GM23248 (cell line): Measurements from ENCODE around the gene EIF2S3. TPM values are rescaled to one million over a fixed set of nuclear protein-coding genes. Genes with fewer than 3 reads are reported as not detected.

Experiments used
- DNase-seq: peaks from one replicate; pipeline ENCODE4 v3.0.0-alpha.2; 2015
- H2AFZ ChIP-seq: fragments of 200-600 bp; sonication (generic); 2 replicates; pipeline ENCODE4 v1.6.1; 2016; ENCODE audit warnings: antibody characterized with exemption
- H3F3A ChIP-seq: fragments of 200-600 bp; sonication (generic); 2 replicates; pipeline ENCODE4 v1.6.1; 2016; ENCODE audit warnings: mild to moderate bottlenecking, antibody characterized with exemption, mixed run types; ENCODE audit not compliant: insufficient read depth
- H3K27ac ChIP-seq: fragments of 200-600 bp; sonication (generic); 2 replicates; pipeline ENCODE4 v1.5.1; 2016; ENCODE audit warnings: mild to moderate bottlenecking
- H3K27me3 ChIP-seq: fragments of 200-600 bp; sonication (generic); replicated peaks from 2 replicates; pipeline ENCODE4 v1.6.1; 2016; ENCODE audit warnings: mild to moderate bottlenecking; ENCODE audit not compliant: insufficient read depth
- H3K36me3 ChIP-seq: fragments of 200-600 bp; sonication (generic); 2 replicates; pipeline ENCODE4 v1.6.1; 2016; ENCODE audit warnings: low read depth, mild to moderate bottlenecking
- H3K4me1 ChIP-seq: fragments of 200-600 bp; sonication (generic); 2 replicates; pipeline ENCODE4 v1.6.1; 2016; ENCODE audit warnings: mild to moderate bottlenecking; ENCODE audit not compliant: insufficient read depth
- H3K4me2 ChIP-seq: fragments of 200-600 bp; sonication (generic); one replicate; pipeline ENCODE4 v1.6.1; 2016; ENCODE audit warnings: mild to moderate bottlenecking; ENCODE audit not compliant: unreplicated experiment
- H3K4me3 ChIP-seq: fragments of 200-600 bp; sonication (generic); 2 replicates; pipeline ENCODE4 v1.5.1; 2016; ENCODE audit warnings: mild to moderate bottlenecking
- H3K79me2 ChIP-seq: fragments of 200-600 bp; sonication (generic); 2 replicates; pipeline ENCODE4 v1.6.1; 2016; ENCODE audit warnings: mild to moderate bottlenecking; ENCODE audit not compliant: insufficient read depth
- H3K9ac ChIP-seq: fragments of 200-600 bp; sonication (generic); 2 replicates; pipeline ENCODE4 v1.6.1; 2016; ENCODE audit warnings: mild to moderate bottlenecking
- H3K9me2 ChIP-seq: fragments of 200-600 bp; sonication (generic); 2 replicates; pipeline ENCODE4 v1.6.1; 2016; ENCODE audit warnings: mixed run types, mild to moderate bottlenecking, moderate library complexity; ENCODE audit not compliant: insufficient read depth
- H3K9me3 ChIP-seq: fragments of 200-600 bp; sonication (generic); one replicate; pipeline ENCODE4 v1.6.1; 2017; ENCODE audit warnings: low read depth
- H4K20me1 ChIP-seq: fragments of 200-600 bp; sonication (generic); 2 replicates; pipeline ENCODE4 v1.6.0; 2016; ENCODE audit not compliant: insufficient read depth
- EZH2 ChIP-seq: fragments of 200-600 bp; sonication (generic); IDR thresholded peaks from 2 replicates; pipeline ENCODE4 v1.6.1; 2018; ENCODE audit warnings: antibody characterized with exemption, mild to moderate bottlenecking; ENCODE audit not compliant: insufficient read depth, poor library complexity, severe bottlenecking
- EZH2phosphoT487 ChIP-seq: fragments of 200-600 bp; sonication (generic); IDR thresholded peaks from 2 replicates; pipeline ENCODE4 v1.6.1; 2018; ENCODE audit warnings: antibody characterized with exemption, moderate library complexity, mild to moderate bottlenecking, low read depth; ENCODE audit not compliant: insufficient read depth
- WGBS, 2 experiments: methylation state at CpG; one replicate each; pipeline ENCODE4 v1.1.6; 2015 to 2017; ENCODE audit warnings: low lambda C conversion rate in 2 of 2, low coverage in 1 of 2; ENCODE audit errors: missing lambda C conversion rate in 2 of 2; 5-methylcytosine and 5-hydroxymethylcytosine counted together
- in situ Hi-C: fragments of 300-500 bp; cut with MboI; formaldehyde crosslinking; loops from 2 replicates; pipeline ENCODE4 v1.15.0; 2020
- polyA plus RNA-seq: library from polyadenylated mRNA; unstranded; fragments of >200 nt; fragmentation: Nextera tagmentation; extraction: Ambion mirVana; gene quantifications from 2 replicates; pipeline ENCODE4 v1.2.1, GENCODE V29; 2016
- total RNA-seq: library from RNA; depleted of rRNA; stranded (reverse); fragments of >200 nt; shearing (Covaris generic); gene quantifications from 2 replicates; pipeline ENCODE4 v1.2.3, GENCODE V29; 2014; rRNA removed

The EIF2S3 gene
- total and polyA plus RNA-seq, 2 experiments from 2014 or later = 57.2 to 190 TPM

DNA sequence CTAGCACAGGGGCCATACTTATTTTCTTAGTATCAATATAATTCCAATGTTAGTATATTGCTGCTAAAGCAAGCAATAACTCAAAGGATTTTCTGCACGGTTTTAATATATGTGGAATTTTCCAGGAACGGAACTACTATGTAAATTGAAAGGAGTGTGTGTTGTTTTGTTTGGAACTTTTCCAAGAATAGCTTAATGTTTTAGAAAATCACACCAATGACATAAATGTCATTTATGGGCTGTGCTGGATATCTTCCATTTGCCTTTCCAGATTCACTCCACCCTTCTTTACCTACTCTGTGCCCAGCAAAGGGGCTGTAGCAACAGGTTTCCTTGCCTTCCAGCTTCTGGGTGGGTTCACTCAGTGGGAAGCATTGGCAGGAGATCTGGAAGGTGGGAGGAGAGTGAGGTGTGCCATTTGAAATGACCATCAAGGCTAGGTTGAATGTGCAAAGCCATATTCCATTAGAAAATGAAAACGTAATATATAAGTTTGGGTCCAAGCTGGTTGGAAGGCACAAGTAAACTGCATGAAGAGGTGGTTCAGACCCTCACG lies 69.6 kb downstream of the EIF2S3 start:
- Histone ChIP-seq H4K20me1 (no peaks in the 10 kb centered on the region), H3K36me3 (no peaks in the 10 kb centered on the region), H3K27ac (no peak overlapping the region), H3K79me2 (no peaks in the 10 kb centered on the region), H3K4me3 (no peak overlapping the region), H3K4me1 (no peaks in the 10 kb centered on the region), H3F3A (no peaks in the 10 kb centered on the region), H3K4me2 (no peak overlapping the region), H3K9me3 (no peaks in the 10 kb centered on the region), H2AFZ (no peak overlapping the region), H3K9me2 (no peaks in the 10 kb centered on the region), H3K9ac (no peak overlapping the region), H3K27me3 (no peaks in the 10 kb centered on the region)
- no peak for TF ChIP-seq EZH2
- TF ChIP-seq EZH2phosphoT487 = no peak
- in situ Hi-C loops = no loop called here
- 38 to 49% methylated on average over 4 of the region's 4 CpGs for WGBS, 2 experiments
- no peak for DNase-seq

DNA sequence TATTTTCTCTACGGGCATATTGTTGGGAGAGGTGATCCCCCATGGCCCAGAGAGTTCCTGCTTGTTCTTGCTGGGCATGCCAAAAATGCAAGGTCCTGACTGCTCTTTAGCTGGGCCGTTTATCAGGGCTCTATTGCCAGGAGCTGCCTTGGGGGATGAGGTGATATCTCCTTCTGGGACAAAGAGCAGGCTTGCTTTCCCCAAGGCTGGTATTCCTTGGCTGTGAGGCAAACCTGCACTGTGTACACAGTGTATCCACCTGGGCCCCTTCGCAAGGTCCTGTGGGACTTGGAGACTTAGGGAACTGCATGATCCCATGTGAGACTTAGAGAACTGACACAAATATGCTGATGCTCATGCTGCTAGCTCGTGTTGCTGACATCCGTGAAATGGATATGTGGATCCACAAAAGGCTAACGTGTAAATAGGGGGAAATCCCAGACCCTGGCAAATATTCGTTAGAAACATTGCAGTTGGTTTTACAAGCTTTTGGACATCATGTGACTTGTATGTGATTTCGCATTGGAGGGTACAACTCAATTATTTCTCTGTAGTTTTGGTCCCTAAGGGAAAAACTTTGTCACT lies 70.4 kb downstream of the EIF2S3 start:
- Histone ChIP-seq H4K20me1 (no peaks in the 10 kb centered on the region), H3K27me3 (no peaks in the 10 kb centered on the region), H2AFZ (no peak overlapping the region), H3K4me3 (no peak overlapping the region), H3K9ac (no peak overlapping the region), H3K79me2 (no peaks in the 10 kb centered on the region), H3K9me2 (no peaks in the 10 kb centered on the region), H3K9me3 (no peaks in the 10 kb centered on the region), H3F3A (no peaks in the 10 kb centered on the region), H3K27ac (no peak overlapping the region), H3K36me3 (no peaks in the 10 kb centered on the region), H3K4me1 (no peaks in the 10 kb centered on the region), H3K4me2 (no peak overlapping the region)
- WGBS, 2 experiments = 42% methylated on average over 8 of the region's 8 CpGs
- DNase-seq = no peak
- in situ Hi-C loops = no loop called here
- no peak for TF ChIP-seq EZH2
- TF ChIP-seq EZH2phosphoT487 = no peak

Other genes with a start within 250 kb of the EIF2S3 start
- 7.3 and 8.6 TPM in 2 replicates for gene APOO, start 147.0 kb upstream of the EIF2S3 start, total RNA-seq
- gene APOO, start 147.0 kb upstream of the EIF2S3 start, polyA plus RNA-seq = 20.2 and 21.0 TPM in 2 replicates
- not detected in 2 replicates for gene CXorf58, start 146.9 kb upstream of the EIF2S3 start, total RNA-seq
- not detected in 2 replicates for gene CXorf58, start 146.9 kb upstream of the EIF2S3 start, polyA plus RNA-seq
- 8.1 and 8.2 TPM in 2 replicates for gene KLHL15, start 27.8 kb upstream of the EIF2S3 start, total RNA-seq
- 2.9 and 3.4 TPM in 2 replicates for gene KLHL15, start 27.8 kb upstream of the EIF2S3 start, polyA plus RNA-seq
- 24.1 and 26.7 TPM in 2 replicates for gene ZFX, start 94.8 kb downstream of the EIF2S3 start, total RNA-seq
- gene ZFX, start 94.8 kb downstream of the EIF2S3 start, polyA plus RNA-seq = 16.7 and 19.6 TPM in 2 replicates